SK-N-SH (cell line): ENCODE results near the gene NTN1. TPM values are rescaled to one million over a fixed set of nuclear protein-coding genes. Genes with fewer than 3 reads are reported as not detected.

Experiments
- CTCF ChIA-PET: fragments of 300-600, 350-600 bp; formaldehyde crosslinking; extraction: SDS; loops from one replicate; lab custom pipeline; 2021; lab: Yijun Ruan, JAX
- POLR2A ChIA-PET: fragments of 350-600 bp; sonication (Branson Sonifier 250); formaldehyde crosslinking; extraction: SDS; loops from one replicate; lab custom pipeline; 2020; ENCODE audit warnings: antibody characterized with exemption, inconsistent platforms; lab: Yijun Ruan, JAX
- DNase-seq: peaks from one replicate; pipeline ENCODE4 v3.0.0; 2012
- H2AFZ ChIP-seq: fragments of 200-600 bp; sonication (generic); 2 replicates; pipeline ENCODE4 v1.8.1; 2016; ENCODE audit warnings: antibody characterized with exemption, mild to moderate bottlenecking, low read depth
- H3F3A ChIP-seq: fragments of 200-600 bp; sonication (generic); replicated peaks from 2 replicates; pipeline ENCODE3; 2016; ENCODE audit warnings: antibody characterized with exemption, mild to moderate bottlenecking; ENCODE audit not compliant: insufficient read depth
- H3K27ac ChIP-seq, 2 experiments: fragments of 200-500 bp in 1 of 2; fragments of 200-600 bp in 1 of 2; sonication (Bioruptor generic) in 1 of 2; sonication (generic), shearing (Covaris generic) in 1 of 2; 2 replicates each; pipeline versions ENCODE4 v1.5.1 to v1.6.1; 2014 to 2016; ENCODE audit warnings: low read depth in 2 of 2, inconsistent platforms in 1 of 2, low read length in 1 of 2, mild to moderate bottlenecking in 1 of 2, mixed read lengths in 1 of 2
- H3K27me3 ChIP-seq: fragments of 200-600 bp; sonication (generic), shearing (Covaris generic); 2 replicates; pipeline ENCODE4 v1.6.1; 2016; ENCODE audit warnings: mixed run types; ENCODE audit not compliant: insufficient read depth
- H3K36me3 ChIP-seq, 2 experiments: fragments of 200-500 bp in 1 of 2; fragments of 200-600 bp in 1 of 2; sonication (Bioruptor generic) in 1 of 2; sonication (generic) in 1 of 2; replicated peaks in 1 of 2; 2 replicates each; pipeline versions ENCODE3 to v1.5.1; 2014 to 2016; ENCODE audit warnings: low read length in 1 of 2, mild to moderate bottlenecking in 1 of 2; ENCODE audit not compliant: insufficient read depth in 2 of 2, control insufficient read depth in 1 of 2
- H3K4me1 ChIP-seq, 2 experiments: fragments of 200-500 bp in 1 of 2; fragments of 200-600 bp in 1 of 2; sonication (Bioruptor generic) in 1 of 2; sonication (generic), shearing (Covaris generic) in 1 of 2; 2 replicates each; pipeline versions ENCODE4 v1.5.1 to v1.6.1; 2014 to 2016; ENCODE audit warnings: low read depth in 1 of 2, low read length in 1 of 2, mixed run types in 1 of 2; ENCODE audit not compliant: insufficient read depth in 2 of 2, control insufficient read depth in 1 of 2
- H3K4me2 ChIP-seq: fragments of 200-600 bp; sonication (generic), shearing (Covaris generic); 2 replicates; pipeline ENCODE4 v1.6.1; 2017; ENCODE audit warnings: mixed run types
- H3K4me3 ChIP-seq, 2 experiments: fragments of 200-500 bp in 1 of 2; fragments of 200-600 bp in 1 of 2; sonication (Bioruptor generic) in 1 of 2; sonication (generic), shearing (Covaris generic) in 1 of 2; 2 replicates each; pipeline versions ENCODE4 v1.5.1 to v1.8.1; 2014 to 2016; ENCODE audit warnings: low read depth in 2 of 2, inconsistent platforms in 1 of 2, low read length in 1 of 2, mild to moderate bottlenecking in 1 of 2, mixed read lengths in 1 of 2, moderate library complexity in 1 of 2
- H3K79me2 ChIP-seq: fragments of 200-600 bp; sonication (generic); 2 replicates; pipeline ENCODE4 v1.8.1; 2017; ENCODE audit warnings: mild to moderate bottlenecking; ENCODE audit not compliant: insufficient read depth
- H3K9ac ChIP-seq: fragments of 200-600 bp; sonication (generic); 2 replicates; pipeline ENCODE4 v1.6.1; 2017; ENCODE audit warnings: mixed run types
- H3K9me2 ChIP-seq: fragments of 200-600 bp; sonication (generic); 2 replicates; pipeline ENCODE4 v1.6.1; 2017; ENCODE audit warnings: mixed run types
- H3K9me3 ChIP-seq: fragments of 200-600 bp; sonication (generic); 2 replicates; pipeline ENCODE4 v1.6.1; 2017; ENCODE audit warnings: mixed run types, mild to moderate bottlenecking, moderate library complexity
- H4K20me1 ChIP-seq: fragments of 200-600 bp; sonication (generic); 2 replicates; pipeline ENCODE4 v1.6.1; 2017; ENCODE audit warnings: mild to moderate bottlenecking, mixed run types; ENCODE audit not compliant: insufficient read depth
- CHD2 ChIP-seq: fragments of 150-350 bp; IDR thresholded peaks from 2 replicates; pipeline ENCODE4 v1.6.1; 2018; ENCODE audit warnings: low read length; ENCODE audit not compliant: partially characterized antibody
- CTCF ChIP-seq: fragments of 200-600 bp; sonication (generic); IDR thresholded peaks from 2 replicates; pipeline ENCODE4 v1.6.1; 2017; ENCODE audit warnings: antibody characterized with exemption, mild to moderate bottlenecking, moderate library complexity
- ELF1 ChIP-seq: IDR thresholded peaks from 2 replicates; pipeline ENCODE4 v1.4.0; 2012
- EP300 ChIP-seq, 2 experiments: IDR thresholded peaks; 2 replicates each; pipeline versions ENCODE4 v1.4.0 to v1.6.1; 2012; ENCODE audit warnings: borderline replicate concordance in 1 of 2, low read depth in 1 of 2, low read length in 1 of 2
- EZH2phosphoT487 ChIP-seq: fragments of 200-600 bp; sonication (generic); IDR thresholded peaks from 2 replicates; pipeline ENCODE4 v1.6.1; 2017; ENCODE audit warnings: low read depth, mixed run types, mild to moderate bottlenecking, antibody characterized with exemption, moderate library complexity, borderline replicate concordance
- FOXJ3 ChIP-seq: sonication (generic); formaldehyde crosslinking; IDR thresholded peaks from 2 replicates; pipeline ENCODE4 v1.5.1; 2020; ENCODE audit warnings: mild to moderate bottlenecking, missing genetic modification reagents
- GATA2 ChIP-seq: sonication (generic); formaldehyde crosslinking; IDR thresholded peaks from 2 replicates; pipeline ENCODE4 v1.5.0; 2020; ENCODE audit warnings: mild to moderate bottlenecking, missing genetic modification reagents
- JUND ChIP-seq: IDR thresholded peaks from 2 replicates; pipeline ENCODE4 v1.4.0; 2012
- MEF2A ChIP-seq: IDR thresholded peaks from 2 replicates; pipeline ENCODE4 v1.4.0; 2012; ENCODE audit warnings: low read depth, borderline replicate concordance
- NFIC ChIP-seq: IDR thresholded peaks from 2 replicates; pipeline ENCODE4 v1.4.0; 2012; ENCODE audit warnings: borderline replicate concordance
- PBX3 ChIP-seq: IDR thresholded peaks from 2 replicates; pipeline ENCODE4; 2012
- POLR2AphosphoS5 ChIP-seq: IDR thresholded peaks from 2 replicates; pipeline ENCODE4 v1.6.1; 2012; ENCODE audit warnings: low read depth, low read length
- RCOR1 ChIP-seq: fragments of 150-350 bp; IDR thresholded peaks from 2 replicates; pipeline ENCODE4 v1.6.1; 2017; ENCODE audit warnings: antibody characterized with exemption, low read length
- REST ChIP-seq: IDR thresholded peaks from 2 replicates; pipeline ENCODE4 v1.6.1; 2012; ENCODE audit warnings: mild to moderate bottlenecking, low read depth, low read length, moderate library complexity
- RFX5 ChIP-seq: IDR thresholded peaks from 2 replicates; pipeline ENCODE4 v1.6.1; 2012; ENCODE audit warnings: mild to moderate bottlenecking, improper control_type of control experiment, low read length
- RXRA ChIP-seq: IDR thresholded peaks from 2 replicates; pipeline ENCODE4 v1.4.0; 2012; ENCODE audit warnings: low read depth, mild to moderate bottlenecking, borderline replicate concordance
- TCF12 ChIP-seq: IDR thresholded peaks from 2 replicates; pipeline ENCODE4 v1.4.0; 2012
- WGBS: methylation state at CpG from one replicate; pipeline ENCODE4 v1.1.6; 2017; ENCODE audit warnings: low lambda C conversion rate; 5-methylcytosine and 5-hydroxymethylcytosine counted together
- polyA plus RNA-seq, 3 experiments: library from polyadenylated mRNA; depleted of rRNA; stranded (reverse); fragments of >200 nt; gene quantifications; 2 replicates each; pipeline ENCODE4 v1.2.3, GENCODE V29; 2012

NTN1 gene
- polyA plus RNA-seq, 1 of the 3 experiments (the other 2 are of a cell fraction) = 0.05 TPM

- no peak overlapping the region for H2AFZ ChIP-seq
- no peaks in the 10 kb centered on the region for H3F3A ChIP-seq
- no peak overlapping the region for H3K4me3 ChIP-seq
- peaks cover 0 to 13% of the 10 kb centered on the region in 2 experiments; a peak in 1 of 4 replicates for H3K4me1 ChIP-seq
- no peak overlapping the region for H3K4me2 ChIP-seq
- TF ChIP-seq CTCF (no peak), GATA2 (no peak), ELF1 (no peak), EP300 (IDR thresholded peaks at IDR 0.05; ENCODE audit: borderline replicate concordance in 1 of 2, low read depth in 1 of 2, low read length in 1 of 2) (no peak), PBX3 (no peak)
- TF ChIP-seq, all 33 proteins: peak for 0
- no peak for DNase-seq
- no peaks in the 10 kb centered on the region for H3K79me2 ChIP-seq
- no peaks in the 10 kb centered on the region for H3K9me2 ChIP-seq
- WGBS = 88% methylated on average over 4 of the region's 7 CpGs
- H3K9me3 ChIP-seq = no peaks in the 10 kb centered on the region
- no peaks in the 10 kb centered on the region for H3K36me3 ChIP-seq
- ChIA-PET POLR2A (no interaction called here), CTCF (no interaction called here)
- H4K20me1 ChIP-seq = no peaks in the 10 kb centered on the region
- no peaks in the 10 kb centered on the region for H3K27me3 ChIP-seq
- no peak overlapping the region for H3K27ac ChIP-seq
- no peak overlapping the region for H3K9ac ChIP-seq
These were observed 212.5 kb downstream of the NTN1 start for GRCh38 chr17:9233761-9234160.

- no peak overlapping the region for H2AFZ ChIP-seq
- H4K20me1 ChIP-seq = no peaks in the 10 kb centered on the region
- H3K27me3 ChIP-seq = no peaks in the 10 kb centered on the region
- DNase-seq = no peak
- no peaks in the 10 kb centered on the region for H3K9me2 ChIP-seq
- no peaks in the 10 kb centered on the region for H3K36me3 ChIP-seq
- H3K27ac ChIP-seq = no peak overlapping the region
- H3K4me1 ChIP-seq = peaks cover 0 to 16% of the 10 kb centered on the region in 2 experiments; a peak in 1 of 4 replicates
- TF ChIP-seq ELF1 (no peak), RFX5 (no peak), MEF2A (no peak), TCF12 (no peak), RCOR1 (no peak), NFIC (no peak), REST (no peak), RXRA (no peak), FOXJ3 (CRISPR knock-in tag) (no peak), CHD2 (no peak), JUND (no peak), POLR2AphosphoS5 (no peak), EZH2phosphoT487 (no peak)
- CTCF ChIA-PET = no interaction called here
- H3K9me3 ChIP-seq = no peaks in the 10 kb centered on the region
- H3K4me2 ChIP-seq = no peak overlapping the region
- no peak overlapping the region for H3K9ac ChIP-seq
- H3F3A ChIP-seq = no peaks in the 10 kb centered on the region
- POLR2A ChIA-PET = no interaction called here
- no peak overlapping the region for H3K4me3 ChIP-seq
- WGBS = 50% methylated on average over 8 of the region's 8 CpGs
- no peaks in the 10 kb centered on the region for H3K79me2 ChIP-seq
These were observed 213.2 kb downstream of the NTN1 start for GRCh38 chr17:9234389-9234945.
